Tibial artery (tissue), 4 donors: ENCODE data around the gene TDRD12.

Experiments
- DNase-seq, 2 donors: peaks; one replicate each; pipeline ENCODE4 v3.0.0-alpha.2; 2019
- H3K27ac ChIP-seq, 2 donors: fragments of 200-600 bp; sonication (generic) in 1 of 2; 1 replicate in 1 of 2; 2 replicates in 1 of 2; pipeline ENCODE4 v1.5.1; 2018 to 2019; ENCODE audit warnings: mild to moderate bottlenecking in 1 of 2
- H3K27me3 ChIP-seq, 2 donors: fragments of 200-600 bp; sonication (generic) in 1 of 2; one replicate each; pipeline versions ENCODE4 v1.5.1 to v1.6.0; 2016 to 2019
- H3K36me3 ChIP-seq, 3 donors: fragments of 200-600 bp; sonication (generic) in 2 of 3; one replicate each; pipeline ENCODE4 v1.5.1; 2016 to 2019; ENCODE audit warnings: mild to moderate bottlenecking in 2 of 3
- H3K4me1 ChIP-seq, 4 donors: fragments of 200-600 bp; sonication (generic) in 2 of 4; 1 replicate in 3 of 4; 2 replicates in 1 of 4; pipeline ENCODE4 v1.5.1; 2016 to 2019
- H3K4me3 ChIP-seq, 2 donors: fragments of 200-600 bp; sonication (generic) in 1 of 2; 1 replicate in 1 of 2; 2 replicates in 1 of 2; pipeline ENCODE4 v1.5.1; 2018 to 2019; ENCODE audit warnings: mild to moderate bottlenecking in 2 of 2
- H3K9me3 ChIP-seq, 3 donors: fragments of 200-600 bp; sonication (generic) in 1 of 3; one replicate each; pipeline ENCODE4 v1.5.1; 2016 to 2019
- intact Hi-C: fragments of 100-400 bp; cut with DNase I; formaldehyde crosslinking; loops from one replicate; pipeline ENCODE4 v1.15.0; 2023; ENCODE audit warnings: low total_unique reads
- TF ChIP-seq, protein P1 (sequence below), 2 experiments: fragments of 200-600 bp in 1 of 2; fragments of 450-650 bp in 1 of 2; IDR thresholded peaks; one replicate each; pipeline ENCODE4 v1.5.1; 2017 to 2019; ENCODE audit warnings: antibody characterized with exemption in 2 of 2, mild to moderate bottlenecking in 1 of 2, moderate library complexity in 1 of 2

The TDRD12 gene

DNA sequence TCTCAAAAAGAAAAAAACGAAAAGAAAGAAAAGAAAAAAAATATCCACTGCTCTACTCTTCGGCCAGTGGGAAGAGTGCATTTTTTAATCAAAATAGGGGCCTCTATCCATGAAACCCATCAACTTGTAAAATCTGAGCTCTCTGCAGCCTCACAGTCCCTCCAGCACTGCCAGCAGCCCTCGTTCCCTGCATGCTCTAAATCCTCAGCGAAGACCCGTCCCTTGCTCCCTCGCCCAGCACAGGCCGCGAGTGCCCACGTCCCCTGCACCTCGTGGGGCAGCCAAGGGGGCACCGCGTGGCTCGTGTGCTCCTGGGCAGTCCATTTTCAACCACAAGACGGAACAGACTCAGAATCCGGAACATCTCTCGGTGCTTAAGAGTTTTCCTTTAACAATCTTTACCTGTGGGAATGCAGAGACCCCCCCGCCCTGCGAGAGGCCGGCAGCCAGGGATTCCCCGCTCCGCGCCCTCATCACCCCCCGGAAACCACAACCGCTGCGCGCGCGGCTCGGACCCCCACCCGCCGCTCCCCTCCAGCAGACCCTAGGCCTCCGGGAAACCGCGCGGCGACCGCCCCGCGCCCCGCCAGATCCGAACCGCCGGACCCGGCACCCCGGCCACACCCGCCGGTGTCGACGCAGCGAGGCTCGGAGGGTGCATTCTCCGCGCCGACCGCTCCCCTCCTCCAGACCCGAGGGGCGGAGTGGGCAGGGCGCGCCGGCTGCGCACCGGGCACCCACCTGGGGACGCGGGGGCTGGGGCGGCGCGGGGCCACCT, 45.2 kb upstream of the TDRD12 start:
- peaks cover 0 to 28% of the 10 kb centered on the region in 2 donors for H3K27me3 ChIP-seq

DNA sequence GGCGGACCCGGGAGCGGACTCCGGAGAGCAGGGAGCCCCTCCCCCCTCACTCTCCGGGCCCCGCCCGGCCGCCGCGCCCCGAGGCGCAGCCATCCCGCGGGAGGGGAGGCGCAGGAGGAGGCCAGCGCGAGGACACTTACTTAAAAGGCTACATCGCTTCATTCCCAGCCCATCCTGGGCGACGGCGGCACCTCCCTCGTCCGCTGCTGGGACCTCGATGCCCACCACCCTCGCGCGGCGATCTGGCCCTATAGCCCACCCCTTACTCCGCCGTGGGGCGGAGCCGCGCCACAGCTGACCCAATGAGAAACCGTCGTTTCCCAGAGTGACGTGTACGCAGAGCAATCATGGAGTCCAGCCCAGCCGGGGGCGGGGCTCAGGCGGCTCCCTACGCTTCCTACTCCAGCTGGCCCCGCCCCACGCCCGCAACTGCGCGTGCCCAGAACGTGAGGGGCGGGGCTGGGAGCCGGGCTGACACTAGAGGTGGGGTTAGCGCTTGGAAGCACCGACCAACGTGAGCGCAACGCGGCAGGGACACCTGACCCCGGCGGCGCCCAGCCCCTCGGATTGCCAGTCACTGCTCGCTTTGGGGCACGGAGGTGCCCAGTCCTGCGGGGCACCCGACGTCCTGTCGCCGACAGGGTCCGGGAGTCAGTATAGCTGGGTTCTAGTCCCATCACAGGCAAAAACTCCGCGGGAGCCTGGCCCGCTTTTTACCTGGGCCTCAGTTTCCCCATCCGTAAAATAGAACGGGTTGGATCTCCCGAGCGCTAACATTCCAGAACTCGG, 44.4 kb upstream of the TDRD12 start, which contains the start of gene ANKRD27:
Gene ANKRD27, minus strand, starts transcription at position 250 of the 789 bp plus-strand sequence. CDS start 16,165 bp downstream, outside the sequence.
- H3K27ac ChIP-seq: peak within 1 kb of the TSS; percentile 79 to 80
- H3K4me1 ChIP-seq: peaks cover 0 to 33% (median 25%) of the 10 kb centered on the region in 4 donors
- peak within 1 kb of the TSS; percentile 81 to 82 for H3K4me3 ChIP-seq
- intact Hi-C loops: loop anchor here (2.0 to 10.0 kb wide), 3 partner anchors 90 to 330 kb away; partner anchors contain the start of genes DPY19L3, PDCD5 and ZNF507
- H3K36me3 ChIP-seq: no peaks in the 10 kb centered on the region
- no peaks in the 10 kb centered on the region for H3K9me3 ChIP-seq
- TF ChIP-seq, protein P1, sequence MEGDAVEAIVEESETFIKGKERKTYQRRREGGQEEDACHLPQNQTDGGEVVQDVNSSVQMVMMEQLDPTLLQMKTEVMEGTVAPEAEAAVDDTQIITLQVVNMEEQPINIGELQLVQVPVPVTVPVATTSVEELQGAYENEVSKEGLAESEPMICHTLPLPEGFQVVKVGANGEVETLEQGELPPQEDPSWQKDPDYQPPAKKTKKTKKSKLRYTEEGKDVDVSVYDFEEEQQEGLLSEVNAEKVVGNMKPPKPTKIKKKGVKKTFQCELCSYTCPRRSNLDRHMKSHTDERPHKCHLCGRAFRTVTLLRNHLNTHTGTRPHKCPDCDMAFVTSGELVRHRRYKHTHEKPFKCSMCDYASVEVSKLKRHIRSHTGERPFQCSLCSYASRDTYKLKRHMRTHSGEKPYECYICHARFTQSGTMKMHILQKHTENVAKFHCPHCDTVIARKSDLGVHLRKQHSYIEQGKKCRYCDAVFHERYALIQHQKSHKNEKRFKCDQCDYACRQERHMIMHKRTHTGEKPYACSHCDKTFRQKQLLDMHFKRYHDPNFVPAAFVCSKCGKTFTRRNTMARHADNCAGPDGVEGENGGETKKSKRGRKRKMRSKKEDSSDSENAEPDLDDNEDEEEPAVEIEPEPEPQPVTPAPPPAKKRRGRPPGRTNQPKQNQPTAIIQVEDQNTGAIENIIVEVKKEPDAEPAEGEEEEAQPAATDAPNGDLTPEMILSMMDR (IDR thresholded peaks at IDR 0.05): no peak
- H3K27me3 ChIP-seq: peaks cover 0 to 31% of the 10 kb centered on the region in 2 donors
- DNase-seq: peak; percentile 98 to 99

More for the DNA sequence above, 45.2 kb upstream of the TDRD12 start:
- TF ChIP-seq, protein P1 (IDR thresholded peaks at IDR 0.05): no peak
- Histone ChIP-seq H3K36me3 (no peaks in the 10 kb centered on the region), H3K27ac (peak overlapping the region; percentile 79 to 80), H3K4me1 (peaks cover 0 to 33% (median 25%) of the 10 kb centered on the region in 4 donors), H3K4me3 (peak overlapping the region; percentile 81 to 82), H3K9me3 (no peaks in the 10 kb centered on the region)
- DNase-seq: no peak
- intact Hi-C loops: loop anchor here (2.0 to 10.0 kb wide), 3 partner anchors 90 to 330 kb away; partner anchors contain the start of genes DPY19L3, PDCD5 and ZNF507

DNA sequence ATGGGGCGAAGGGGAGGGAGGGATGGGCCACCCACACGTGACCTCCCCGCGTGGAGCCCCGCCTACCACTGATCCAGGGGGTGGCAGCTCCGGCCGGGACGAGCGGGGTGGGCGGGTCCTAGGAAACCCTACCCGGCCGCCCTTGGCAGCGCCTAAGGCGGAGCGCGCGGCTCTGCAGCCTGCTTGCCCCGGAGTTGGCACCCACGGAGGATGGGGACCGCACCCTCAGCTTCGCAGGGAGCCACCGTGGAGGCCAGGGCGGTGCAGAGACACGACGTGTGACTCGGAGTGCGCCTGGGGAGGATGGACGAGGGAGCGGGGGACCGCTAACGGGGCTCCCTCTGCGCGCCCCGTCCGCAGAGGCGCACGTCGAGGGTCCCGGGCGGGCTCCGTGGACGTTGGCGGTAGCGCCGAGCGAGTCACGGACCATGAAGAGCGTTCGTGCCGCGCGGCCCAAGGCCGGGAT, 43.8 kb upstream of the TDRD12 start, which contains the start of gene RGS9BP:
Gene RGS9BP, plus strand, starts transcription at position 129 of the 466 bp plus-strand sequence. CDS start 416 bp downstream, outside the sequence.
- intact Hi-C loops: loop anchor here (2.0 to 10.0 kb wide), 3 partner anchors 91 to 331 kb away; partner anchors contain the start of genes DPY19L3, PDCD5 and ZNF507
- Histone ChIP-seq H3K4me3 (peak within 1 kb of the TSS; percentile 81 to 82), H3K27me3 (peaks cover 0 to 31% of the 10 kb centered on the region in 2 donors), H3K36me3 (no peaks in the 10 kb centered on the region), H3K4me1 (peaks cover 0 to 33% (median 25%) of the 10 kb centered on the region in 4 donors), H3K9me3 (no peaks in the 10 kb centered on the region), H3K27ac (peak within 1 kb of the TSS; percentile 79 to 80)
- TF ChIP-seq, protein P1 (IDR thresholded peaks at IDR 0.05): no peak
- DNase-seq: peak; percentile 81 to 90

DNA sequence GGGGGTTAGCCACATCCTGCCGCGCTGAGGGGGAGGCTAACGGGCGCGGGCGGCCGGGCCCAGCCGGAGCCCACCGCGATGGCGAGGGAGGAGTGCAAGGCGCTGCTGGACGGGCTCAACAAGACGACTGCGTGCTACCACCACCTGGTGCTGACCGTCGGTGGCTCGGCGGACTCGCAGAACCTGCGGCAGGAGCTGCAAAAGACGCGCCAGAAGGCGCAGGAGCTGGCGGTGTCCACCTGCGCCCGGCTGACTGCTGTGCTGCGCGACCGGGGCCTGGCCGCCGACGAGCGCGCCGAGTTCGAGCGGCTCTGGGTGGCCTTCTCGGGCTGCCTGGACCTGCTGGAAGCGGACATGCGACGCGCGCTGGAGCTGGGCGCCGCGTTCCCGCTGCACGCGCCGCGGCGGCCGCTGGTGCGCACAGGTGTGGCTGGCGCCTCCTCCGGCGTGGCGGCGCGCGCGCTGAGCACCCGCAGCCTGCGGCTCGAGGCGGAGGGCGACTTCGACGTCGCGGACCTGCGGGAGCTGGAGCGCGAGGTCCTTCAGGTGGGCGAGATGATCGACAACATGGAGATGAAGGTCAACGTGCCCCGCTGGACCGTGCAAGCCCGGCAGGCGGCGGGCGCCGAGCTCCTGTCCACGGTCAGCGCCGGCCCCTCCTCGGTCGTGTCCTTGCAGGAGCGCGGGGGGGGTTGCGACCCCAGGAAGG, 43.2 kb upstream of the TDRD12 start:
- H3K4me1 ChIP-seq: peaks cover 0 to 33% (median 25%) of the 10 kb centered on the region in 4 donors
- TF ChIP-seq, protein P1 (IDR thresholded peaks at IDR 0.05): no peak
- peaks cover 0 to 31% of the 10 kb centered on the region in 2 donors for H3K27me3 ChIP-seq
- peak overlapping the region; percentile 81 to 82 for H3K4me3 ChIP-seq
- DNase-seq: no peak
- H3K36me3 ChIP-seq: no peaks in the 10 kb centered on the region
- H3K27ac ChIP-seq: no peak overlapping the region
- intact Hi-C loops: loop anchor here (10.0 kb wide), 2 partner anchors 92 to 332 kb away; partner anchors contain the start of genes PDCD5 and ZNF507
- H3K9me3 ChIP-seq: no peaks in the 10 kb centered on the region
